ENCODE results near the gene EBPL. TPM values are rescaled to one million over a fixed set of nuclear protein-coding genes. Genes with fewer than 3 reads are reported as not detected.
"Not testable (repeated sequence)": the region's sequence is repeated elsewhere in the genome, so short reads cannot be mapped to it uniquely, and the experiment has no call there.

EBPL gene
- total RNA-seq, 1 donor from 2014 or later = 52.7 TPM

- DNase-seq (ENCODE audit: low spot score in 2 of 2, unreplicated experiment in 2 of 2) = no peak
- Mint-ChIP-seq H3K36me3 (peaks cover 45% of the 10 kb centered on the region), H3K27ac (no peak overlapping the region), H3K4me1 (no peaks in the 10 kb centered on the region), H3K27me3 (ENCODE audit: low read depth) (no peaks in the 10 kb centered on the region), H3K9me3 (peaks cover 27% of the 10 kb centered on the region), H3K4me3 (no peak overlapping the region)
- TF ChIP-seq, protein P1, sequence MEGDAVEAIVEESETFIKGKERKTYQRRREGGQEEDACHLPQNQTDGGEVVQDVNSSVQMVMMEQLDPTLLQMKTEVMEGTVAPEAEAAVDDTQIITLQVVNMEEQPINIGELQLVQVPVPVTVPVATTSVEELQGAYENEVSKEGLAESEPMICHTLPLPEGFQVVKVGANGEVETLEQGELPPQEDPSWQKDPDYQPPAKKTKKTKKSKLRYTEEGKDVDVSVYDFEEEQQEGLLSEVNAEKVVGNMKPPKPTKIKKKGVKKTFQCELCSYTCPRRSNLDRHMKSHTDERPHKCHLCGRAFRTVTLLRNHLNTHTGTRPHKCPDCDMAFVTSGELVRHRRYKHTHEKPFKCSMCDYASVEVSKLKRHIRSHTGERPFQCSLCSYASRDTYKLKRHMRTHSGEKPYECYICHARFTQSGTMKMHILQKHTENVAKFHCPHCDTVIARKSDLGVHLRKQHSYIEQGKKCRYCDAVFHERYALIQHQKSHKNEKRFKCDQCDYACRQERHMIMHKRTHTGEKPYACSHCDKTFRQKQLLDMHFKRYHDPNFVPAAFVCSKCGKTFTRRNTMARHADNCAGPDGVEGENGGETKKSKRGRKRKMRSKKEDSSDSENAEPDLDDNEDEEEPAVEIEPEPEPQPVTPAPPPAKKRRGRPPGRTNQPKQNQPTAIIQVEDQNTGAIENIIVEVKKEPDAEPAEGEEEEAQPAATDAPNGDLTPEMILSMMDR (IDR thresholded peaks at IDR 0.05; ENCODE audit: unreplicated experiment) = no peak
Observed at GRCh38 chr13:49716615-49717014, 25.3 kb upstream of the EBPL start.

GRCh38 chr13:49714757-49715156, 23.5 kb upstream of the EBPL start:
- H3K36me3 Mint-ChIP-seq = peaks cover 50% of the 10 kb centered on the region
- no peak for DNase-seq (ENCODE audit: low spot score in 2 of 2, unreplicated experiment in 2 of 2)

GRCh38 chr13:49711218-49711863, 20.1 kb upstream of the EBPL start:
- no peak overlapping the region for H3K27ac Mint-ChIP-seq
- no peak for DNase-seq (ENCODE audit: low spot score in 2 of 2, unreplicated experiment in 2 of 2)
- peaks cover 15% of the 10 kb centered on the region for H3K9me3 Mint-ChIP-seq
- H3K4me1 Mint-ChIP-seq = no peaks in the 10 kb centered on the region
- peaks cover 49% of the 10 kb centered on the region for H3K36me3 Mint-ChIP-seq
- no peaks in the 10 kb centered on the region for H3K27me3 Mint-ChIP-seq (ENCODE audit: low read depth)
- H3K4me3 Mint-ChIP-seq = no peak overlapping the region
- TF ChIP-seq, protein P1 (IDR thresholded peaks at IDR 0.05; ENCODE audit: unreplicated experiment) = no peak

More at GRCh38 chr13:49714757-49715156, 23.5 kb upstream of the EBPL start:
- peaks cover 27% of the 10 kb centered on the region for H3K9me3 Mint-ChIP-seq
- H3K4me3 Mint-ChIP-seq = no peak overlapping the region
- H3K27ac Mint-ChIP-seq = no peak overlapping the region
- no peaks in the 10 kb centered on the region for H3K27me3 Mint-ChIP-seq (ENCODE audit: low read depth)
- TF ChIP-seq, protein P1 (IDR thresholded peaks at IDR 0.05; ENCODE audit: unreplicated experiment) = no peak
- no peaks in the 10 kb centered on the region for H3K4me1 Mint-ChIP-seq

DNA sequence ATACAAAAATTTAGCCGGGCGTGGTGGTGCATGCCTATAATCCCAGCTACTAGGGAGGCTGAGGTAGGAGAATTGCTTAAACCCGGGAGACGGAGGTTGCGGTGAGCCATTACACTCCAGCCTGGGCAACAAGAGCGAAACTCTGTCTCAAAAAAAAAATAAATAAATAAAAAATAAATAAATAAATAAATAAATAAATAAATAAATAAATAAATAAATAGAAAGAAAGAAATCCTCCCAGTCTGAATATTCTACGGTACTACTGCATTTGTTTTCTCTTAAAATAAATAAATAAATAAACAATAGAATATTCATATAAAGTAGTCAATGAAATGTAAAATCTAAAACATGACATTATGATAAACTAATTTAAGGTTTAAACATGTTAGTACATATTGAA, 13.0 kb upstream of the EBPL start:
- not testable (repeated sequence) for H3K4me1 Mint-ChIP-seq; H3K9me3 Mint-ChIP-seq; H3K27me3 Mint-ChIP-seq (ENCODE audit: low read depth); H3K27ac Mint-ChIP-seq; H3K4me3 Mint-ChIP-seq; DNase-seq (ENCODE audit: low spot score in 2 of 2, unreplicated experiment in 2 of 2)
- peaks cover 37% of the 10 kb centered on the region for H3K36me3 Mint-ChIP-seq

DNA sequence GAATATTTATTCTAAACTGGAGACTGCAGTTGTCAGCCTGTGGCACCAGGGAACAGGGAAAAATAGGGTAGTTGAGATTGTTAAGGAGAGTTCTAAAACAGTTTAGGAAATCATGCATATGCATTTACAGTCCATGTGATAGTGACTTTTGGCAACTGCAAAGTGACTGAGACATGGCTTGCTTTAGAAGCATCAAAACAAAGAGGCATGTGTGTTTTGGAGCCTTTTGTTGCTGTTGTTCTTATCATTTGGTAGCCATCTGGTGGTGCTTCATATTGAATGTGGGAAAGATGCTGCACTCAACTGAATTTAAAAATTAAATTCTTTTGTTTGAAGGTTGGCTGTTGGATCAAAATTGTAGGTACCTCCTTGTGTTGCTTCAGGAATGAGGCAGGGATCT, 10.2 kb upstream of the EBPL start:
- no peak for DNase-seq (ENCODE audit: low spot score in 2 of 2, unreplicated experiment in 2 of 2)
- no peak overlapping the region for H3K27ac Mint-ChIP-seq
- no peaks in the 10 kb centered on the region for H3K4me1 Mint-ChIP-seq
- no peaks in the 10 kb centered on the region for H3K9me3 Mint-ChIP-seq
- H3K4me3 Mint-ChIP-seq = no peak overlapping the region
- no peaks in the 10 kb centered on the region for H3K27me3 Mint-ChIP-seq (ENCODE audit: low read depth)
- H3K36me3 Mint-ChIP-seq = peaks cover 39% of the 10 kb centered on the region
- TF ChIP-seq, protein P1 (IDR thresholded peaks at IDR 0.05; ENCODE audit: unreplicated experiment) = no peak

GRCh38 chr13:49697468-49697867, 6.2 kb upstream of the EBPL start:
- Mint-ChIP-seq H3K36me3 (peaks cover 31% of the 10 kb centered on the region), H3K4me1 (no peaks in the 10 kb centered on the region), H3K27me3 (ENCODE audit: low read depth) (no peaks in the 10 kb centered on the region), H3K4me3 (no peak overlapping the region), H3K27ac (no peak overlapping the region), H3K9me3 (no peaks in the 10 kb centered on the region)
- no peak for DNase-seq (ENCODE audit: low spot score in 2 of 2, unreplicated experiment in 2 of 2)
- TF ChIP-seq, protein P1 (IDR thresholded peaks at IDR 0.05; ENCODE audit: unreplicated experiment) = no peak

All from mesothelial cell of epicardium (in vitro differentiated cells).